ENCODE measurements around the gene SDK1.

SDK1 gene

GRCh38 chr7:3732395-3733005 lies 431.4 kb downstream of the SDK1 start:
- ChIA-PET POLR2A (no interaction called here), CTCF (no interaction called here)
- TF ChIP-seq CTBP1 (IDR thresholded peaks at IDR 0.05; ENCODE audit: borderline replicate concordance) (no peak), NFRKB (IDR thresholded peaks at IDR 0.05) (no peak), ELF4 (IDR thresholded peaks at IDR 0.05) (no peak), ZNF384 (IDR thresholded peaks at IDR 0.05) (no peak), FOXK2 (IDR thresholded peaks at IDR 0.05) (no peak), LEF1 (IDR thresholded peaks at IDR 0.05; ENCODE audit: borderline replicate concordance) (no peak), PKNOX1 (IDR thresholded peaks at IDR 0.05) (no peak), SP1 (IDR thresholded peaks at IDR 0.05) (no peak), ARNT (IDR thresholded peaks at IDR 0.05) (no peak), SUZ12 (IDR thresholded peaks at IDR 0.05) (no peak), HDGF (IDR thresholded peaks at IDR 0.05; ENCODE audit: borderline replicate concordance) (no peak), FOXM1 (IDR thresholded peaks at IDR 0.05; ENCODE audit: borderline replicate concordance) (no peak), TARDBP (IDR thresholded peaks at IDR 0.05) (no peak), BHLHE40 (IDR thresholded peaks at IDR 0.05; ENCODE audit: borderline replicate concordance) (no peak)
- DNase-seq (ENCODE audit: extremely low spot score), result no peak

GRCh38 chr7:3733541-3734140 lies 432.6 kb downstream of the SDK1 start:
- TF ChIP-seq SUZ12 (IDR thresholded peaks at IDR 0.05) (no peak), FOXK2 (IDR thresholded peaks at IDR 0.05) (no peak), L3MBTL2 (conservative IDR thresholded peaks at IDR 0.05) (no peak), NFRKB (IDR thresholded peaks at IDR 0.05) (no peak), TARDBP (IDR thresholded peaks at IDR 0.05) (no peak), ARNT (IDR thresholded peaks at IDR 0.05) (no peak), FOXM1 (IDR thresholded peaks at IDR 0.05; ENCODE audit: borderline replicate concordance) (no peak), SP1 (IDR thresholded peaks at IDR 0.05) (no peak), ZNF384 (IDR thresholded peaks at IDR 0.05) (no peak), ELF4 (IDR thresholded peaks at IDR 0.05) (no peak), CTBP1 (IDR thresholded peaks at IDR 0.05; ENCODE audit: borderline replicate concordance) (no peak), BHLHE40 (IDR thresholded peaks at IDR 0.05; ENCODE audit: borderline replicate concordance) (no peak), PKNOX1 (IDR thresholded peaks at IDR 0.05) (no peak), LEF1 (IDR thresholded peaks at IDR 0.05; ENCODE audit: borderline replicate concordance) (no peak), HDGF (IDR thresholded peaks at IDR 0.05; ENCODE audit: borderline replicate concordance) (no peak), FOXA1 (IDR thresholded peaks at IDR 0.05) (no peak)
- no peak for DNase-seq (ENCODE audit: extremely low spot score)
- CTCF ChIA-PET, result interaction anchor here (0.7 kb wide), 1 partner anchor 160 kb away, joined by 3 read pairs; no protein-coding TSS in a partner anchor
- POLR2A ChIA-PET, result no interaction called here

- TF ChIP-seq SP1 (IDR thresholded peaks at IDR 0.05), result no peak
- no peak for TF ChIP-seq SUZ12 (IDR thresholded peaks at IDR 0.05)
- no peak for TF ChIP-seq FOXM1 (IDR thresholded peaks at IDR 0.05; ENCODE audit: borderline replicate concordance)
- TF ChIP-seq ZNF384 (IDR thresholded peaks at IDR 0.05), result no peak
- no peak for TF ChIP-seq PKNOX1 (IDR thresholded peaks at IDR 0.05)
- no peak for TF ChIP-seq L3MBTL2 (conservative IDR thresholded peaks at IDR 0.05)
- no peak for TF ChIP-seq NFRKB (IDR thresholded peaks at IDR 0.05)
- TF ChIP-seq HDGF (IDR thresholded peaks at IDR 0.05; ENCODE audit: borderline replicate concordance), result no peak
- POLR2A ChIA-PET, result no interaction called here
- CTCF ChIA-PET, result no interaction called here
- DNase-seq (ENCODE audit: extremely low spot score), result no peak
These were observed 437.9 kb downstream of the SDK1 start for GRCh38 chr7:3738964-3739363.

- CTCF ChIA-PET, result interaction anchor here (0.7 kb wide), 1 partner anchor 11 kb away, joined by 3 read pairs; no protein-coding TSS in a partner anchor
- DNase-seq (ENCODE audit: extremely low spot score), result no peak
- TF ChIP-seq HDGF (IDR thresholded peaks at IDR 0.05; ENCODE audit: borderline replicate concordance) (no peak), FOXA1 (IDR thresholded peaks at IDR 0.05) (no peak), SUZ12 (IDR thresholded peaks at IDR 0.05) (no peak), CTBP1 (IDR thresholded peaks at IDR 0.05; ENCODE audit: borderline replicate concordance) (no peak), ELF4 (IDR thresholded peaks at IDR 0.05) (no peak), LEF1 (IDR thresholded peaks at IDR 0.05; ENCODE audit: borderline replicate concordance) (no peak), PKNOX1 (IDR thresholded peaks at IDR 0.05) (no peak), L3MBTL2 (conservative IDR thresholded peaks at IDR 0.05) (no peak), ZNF384 (IDR thresholded peaks at IDR 0.05) (no peak), TARDBP (IDR thresholded peaks at IDR 0.05) (no peak), FOXK2 (IDR thresholded peaks at IDR 0.05) (no peak), SP1 (IDR thresholded peaks at IDR 0.05) (no peak), BHLHE40 (IDR thresholded peaks at IDR 0.05; ENCODE audit: borderline replicate concordance) (no peak), NFRKB (IDR thresholded peaks at IDR 0.05) (no peak), FOXM1 (IDR thresholded peaks at IDR 0.05; ENCODE audit: borderline replicate concordance) (no peak), ARNT (IDR thresholded peaks at IDR 0.05) (no peak)
- POLR2A ChIA-PET, result no interaction called here
These were observed 438.9 kb downstream of the SDK1 start for GRCh38 chr7:3739983-3740382.

GRCh38 chr7:3747467-3747866 lies 446.4 kb downstream of the SDK1 start:
- POLR2A ChIA-PET, result no interaction called here
- CTCF ChIA-PET, result no interaction called here
- DNase-seq (ENCODE audit: extremely low spot score), result no peak
- no peak for TF ChIP-seq FOXK2 (IDR thresholded peaks at IDR 0.05)
- TF ChIP-seq TARDBP (IDR thresholded peaks at IDR 0.05), result no peak
- no peak for TF ChIP-seq SP1 (IDR thresholded peaks at IDR 0.05)
- TF ChIP-seq L3MBTL2 (conservative IDR thresholded peaks at IDR 0.05), result no peak
- TF ChIP-seq CTBP1 (IDR thresholded peaks at IDR 0.05; ENCODE audit: borderline replicate concordance), result no peak
- no peak for TF ChIP-seq FOXA1 (IDR thresholded peaks at IDR 0.05)
- no peak for TF ChIP-seq LEF1 (IDR thresholded peaks at IDR 0.05; ENCODE audit: borderline replicate concordance)
- no peak for TF ChIP-seq SUZ12 (IDR thresholded peaks at IDR 0.05)
- no peak for TF ChIP-seq FOXM1 (IDR thresholded peaks at IDR 0.05; ENCODE audit: borderline replicate concordance)
- TF ChIP-seq HDGF (IDR thresholded peaks at IDR 0.05; ENCODE audit: borderline replicate concordance), result no peak
- no peak for TF ChIP-seq NFRKB (IDR thresholded peaks at IDR 0.05)
